HG03196 (cell line): ENCODE measurements around the gene SNX30.

Experiments used
- ATAC-seq: cut with Tn5 transposase; IDR thresholded peaks from one replicate; pipeline ENCODE4 v1.9.1; 2021; ENCODE audit not compliant: unreplicated experiment

The SNX30 gene

GRCh38 chr9:112853882-112854585, 103.5 kb downstream of the SNX30 start:
- ATAC-seq, result no peak

GRCh38 chr9:112854657-112855056, 104.1 kb downstream of the SNX30 start:
- no peak for ATAC-seq

GRCh38 chr9:112856200-112856599, 105.6 kb downstream of the SNX30 start:
- no peak for ATAC-seq

- ATAC-seq, result no peak
These were observed 106.3 kb downstream of the SNX30 start for GRCh38 chr9:112856843-112857242.

GRCh38 chr9:112858005-112858404, 107.4 kb downstream of the SNX30 start:
- no peak for ATAC-seq

- peak; percentile 55 for ATAC-seq
These were observed 108.1 kb downstream of the SNX30 start for GRCh38 chr9:112858625-112859147.

GRCh38 chr9:112860451-112860850, 109.9 kb downstream of the SNX30 start:
- no peak for ATAC-seq

GRCh38 chr9:112861155-112861554, 110.6 kb downstream of the SNX30 start:
- no peak for ATAC-seq

- ATAC-seq, result no peak
These were observed 111.3 kb downstream of the SNX30 start for GRCh38 chr9:112861638-112862555.

GRCh38 chr9:112863214-112863613, 112.7 kb downstream of the SNX30 start:
- no peak for ATAC-seq

GRCh38 chr9:112863746-112864145, 113.2 kb downstream of the SNX30 start:
- ATAC-seq, result no peak

GRCh38 chr9:112864403-112864802, 113.8 kb downstream of the SNX30 start:
- no peak for ATAC-seq

- ATAC-seq, result no peak
These were observed 114.4 kb downstream of the SNX30 start for GRCh38 chr9:112864982-112865381.

- ATAC-seq, result no peak
These were observed 116.2 kb downstream of the SNX30 start for GRCh38 chr9:112866662-112867274.

GRCh38 chr9:112867275-112867991, 116.9 kb downstream of the SNX30 start:
- ATAC-seq, result no peak

- ATAC-seq, result no peak
These were observed 117.9 kb downstream of the SNX30 start for GRCh38 chr9:112868461-112868860.

GRCh38 chr9:112869041-112869529, 118.5 kb downstream of the SNX30 start:
- no peak for ATAC-seq

- no peak for ATAC-seq
These were observed 119.4 kb downstream of the SNX30 start for GRCh38 chr9:112869917-112870316.

GRCh38 chr9:112870556-112870955, 120.0 kb downstream of the SNX30 start:
- no peak for ATAC-seq

- no peak for ATAC-seq
These were observed 121.5 kb downstream of the SNX30 start for GRCh38 chr9:112872019-112872418.
